HL-60/S4 treated with phorbol 12-myristate 13-acetate at 8.2 ng/mL for 4 days and 3 days (cell line): Measurements from ENCODE around the gene ILF3.

Experiments
- in situ Hi-C: fragments of 300-500 bp; cut with MboI; formaldehyde crosslinking; loops from 2 replicates; pipeline ENCODE4 v1.15.0; 2022; ENCODE audit warnings: low sequenced_read_pairs

Gene ILF3

GRCh38 chr19:10692673-10693264, 38.6 kb downstream of the ILF3 start:
- in situ Hi-C loops = no loop called here

- in situ Hi-C loops = no loop called here
Observed at GRCh38 chr19:10694706-10695307, 40.7 kb downstream of the ILF3 start.

GRCh38 chr19:10695401-10696398, 41.6 kb downstream of the ILF3 start:
- in situ Hi-C loops = no loop called here

GRCh38 chr19:10699650-10700335, 45.6 kb downstream of the ILF3 start:
- in situ Hi-C loops = no loop called here

- in situ Hi-C loops = no loop called here
Observed at GRCh38 chr19:10701955-10702525, 47.9 kb downstream of the ILF3 start.

GRCh38 chr19:10706990-10707389, 52.8 kb downstream of the ILF3 start:
- in situ Hi-C loops = no loop called here

- in situ Hi-C loops = no loop called here
Observed at GRCh38 chr19:10707440-10707839, 53.3 kb downstream of the ILF3 start.

- in situ Hi-C loops = no loop called here
Observed at GRCh38 chr19:10708291-10708690, 54.1 kb downstream of the ILF3 start.

- in situ Hi-C loops = no loop called here
Observed at GRCh38 chr19:10712045-10712444, 57.9 kb downstream of the ILF3 start.

- in situ Hi-C loops = no loop called here
Observed at GRCh38 chr19:10712754-10713153, 58.6 kb downstream of the ILF3 start.

- in situ Hi-C loops = no loop called here
Observed at GRCh38 chr19:10713317-10713716, 59.2 kb downstream of the ILF3 start.

- in situ Hi-C loops = no loop called here
Observed at GRCh38 chr19:10717054-10717355, 62.9 kb downstream of the ILF3 start.

GRCh38 chr19:10717356-10718204, 63.4 kb downstream of the ILF3 start, which contains the start of gene DNM2:
Gene DNM2, plus strand, starts transcription at chr19:10718079. Its CDS starts 164 bp downstream, at chr19:10718243.
- in situ Hi-C loops = no loop called here

GRCh38 chr19:10718205-10719196, 64.4 kb downstream of the ILF3 start:
- in situ Hi-C loops = no loop called here

- in situ Hi-C loops = no loop called here
Observed at GRCh38 chr19:10719466-10719961, 65.4 kb downstream of the ILF3 start.

GRCh38 chr19:10720607-10721125, 66.5 kb downstream of the ILF3 start:
- in situ Hi-C loops = no loop called here

GRCh38 chr19:10723591-10723990, 69.4 kb downstream of the ILF3 start:
- in situ Hi-C loops = no loop called here

GRCh38 chr19:10724573-10725071, 70.5 kb downstream of the ILF3 start:
- in situ Hi-C loops = no loop called here
